HEK293 (cell line): ENCODE measurements around the gene ELF3.

ENCODE experiments used
- GLI4 ChIP-seq: fragments of 450-650 bp; formaldehyde crosslinking; IDR thresholded peaks from 2 replicates; pipeline ENCODE4 v1.5.1; 2016; ENCODE audit warnings: missing biosample characterization, missing genetic modification characterization
- KLF16 ChIP-seq: fragments of 450-650 bp; formaldehyde crosslinking; IDR thresholded peaks from 2 replicates; pipeline ENCODE4 v1.5.1; 2017; ENCODE audit warnings: missing biosample characterization, missing genetic modification characterization
- ZBTB8A ChIP-seq: fragments of 450-650 bp; formaldehyde crosslinking; IDR thresholded peaks from 2 replicates; pipeline ENCODE4 v1.5.1; 2016; ENCODE audit warnings: missing biosample characterization, missing genetic modification characterization
- ZNF121 ChIP-seq: fragments of 450-650 bp; formaldehyde crosslinking; IDR thresholded peaks from 2 replicates; pipeline ENCODE4 v1.5.1; 2016; ENCODE audit warnings: missing biosample characterization, missing genetic modification characterization
- ZNF2 ChIP-seq: fragments of 450-650 bp; formaldehyde crosslinking; IDR thresholded peaks from 2 replicates; pipeline ENCODE4 v1.5.1; 2016; ENCODE audit warnings: missing biosample characterization, missing genetic modification characterization
- ZNF660 ChIP-seq: fragments of 450-650 bp; IDR thresholded peaks from 2 replicates; pipeline ENCODE4 v1.5.1; 2018; ENCODE audit warnings: missing biosample characterization, mild to moderate bottlenecking, missing genetic modification characterization
- ZNF670 ChIP-seq: fragments of 450-650 bp; formaldehyde crosslinking; IDR thresholded peaks from 2 replicates; pipeline ENCODE4 v1.5.1; 2016; ENCODE audit warnings: missing biosample characterization, missing genetic modification characterization, low read depth
- TF ChIP-seq, protein P1 (sequence below): fragments of 450-650 bp; formaldehyde crosslinking; IDR thresholded peaks from 2 replicates; pipeline ENCODE4 v1.5.1; 2016; ENCODE audit warnings: missing biosample characterization, missing genetic modification characterization
- TF ChIP-seq, protein P2 (sequence below): fragments of 450-650 bp; formaldehyde crosslinking; IDR thresholded peaks from 2 replicates; pipeline ENCODE4 v1.5.1; 2016; ENCODE audit warnings: missing biosample characterization, missing genetic modification characterization, borderline replicate concordance
- TF ChIP-seq, protein P3 (sequence below): fragments of 450-650 bp; formaldehyde crosslinking; IDR thresholded peaks from 2 replicates; pipeline ENCODE4 v1.5.1; 2016; ENCODE audit warnings: missing biosample characterization, missing genetic modification characterization

DNA sequence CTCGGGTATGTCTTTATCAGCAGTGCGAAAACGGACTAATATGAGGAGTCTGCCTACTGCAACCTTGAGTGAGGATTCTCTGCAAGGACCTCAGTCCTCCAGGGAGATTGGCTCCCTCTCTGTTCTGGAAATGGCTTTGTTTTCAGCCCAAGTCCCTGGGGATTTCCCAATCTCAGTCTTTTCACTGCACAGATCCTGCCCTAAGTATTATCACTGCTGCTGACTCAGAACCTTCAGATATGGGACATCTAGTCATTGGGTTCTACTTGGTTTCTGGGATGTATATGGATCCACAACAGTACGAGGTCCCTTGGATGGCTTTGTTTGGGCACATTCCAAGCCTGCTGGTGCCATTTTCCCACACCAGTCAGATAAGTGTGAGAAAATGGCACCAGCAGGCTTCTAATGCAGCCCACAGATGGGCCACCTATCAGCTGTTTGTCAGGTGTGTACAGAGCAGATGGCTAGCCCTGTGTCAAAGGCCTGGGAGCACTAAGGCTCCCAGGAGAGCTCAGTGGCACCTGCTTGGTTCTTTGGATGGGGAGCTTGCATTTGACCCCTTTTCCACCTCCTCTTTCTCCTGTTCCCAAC is 27.4 kb downstream of the ELF3 start:
- TF ChIP-seq, protein P1, sequence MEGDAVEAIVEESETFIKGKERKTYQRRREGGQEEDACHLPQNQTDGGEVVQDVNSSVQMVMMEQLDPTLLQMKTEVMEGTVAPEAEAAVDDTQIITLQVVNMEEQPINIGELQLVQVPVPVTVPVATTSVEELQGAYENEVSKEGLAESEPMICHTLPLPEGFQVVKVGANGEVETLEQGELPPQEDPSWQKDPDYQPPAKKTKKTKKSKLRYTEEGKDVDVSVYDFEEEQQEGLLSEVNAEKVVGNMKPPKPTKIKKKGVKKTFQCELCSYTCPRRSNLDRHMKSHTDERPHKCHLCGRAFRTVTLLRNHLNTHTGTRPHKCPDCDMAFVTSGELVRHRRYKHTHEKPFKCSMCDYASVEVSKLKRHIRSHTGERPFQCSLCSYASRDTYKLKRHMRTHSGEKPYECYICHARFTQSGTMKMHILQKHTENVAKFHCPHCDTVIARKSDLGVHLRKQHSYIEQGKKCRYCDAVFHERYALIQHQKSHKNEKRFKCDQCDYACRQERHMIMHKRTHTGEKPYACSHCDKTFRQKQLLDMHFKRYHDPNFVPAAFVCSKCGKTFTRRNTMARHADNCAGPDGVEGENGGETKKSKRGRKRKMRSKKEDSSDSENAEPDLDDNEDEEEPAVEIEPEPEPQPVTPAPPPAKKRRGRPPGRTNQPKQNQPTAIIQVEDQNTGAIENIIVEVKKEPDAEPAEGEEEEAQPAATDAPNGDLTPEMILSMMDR (tag by site-specific recombination), result no peak
- TF ChIP-seq, protein P2, sequence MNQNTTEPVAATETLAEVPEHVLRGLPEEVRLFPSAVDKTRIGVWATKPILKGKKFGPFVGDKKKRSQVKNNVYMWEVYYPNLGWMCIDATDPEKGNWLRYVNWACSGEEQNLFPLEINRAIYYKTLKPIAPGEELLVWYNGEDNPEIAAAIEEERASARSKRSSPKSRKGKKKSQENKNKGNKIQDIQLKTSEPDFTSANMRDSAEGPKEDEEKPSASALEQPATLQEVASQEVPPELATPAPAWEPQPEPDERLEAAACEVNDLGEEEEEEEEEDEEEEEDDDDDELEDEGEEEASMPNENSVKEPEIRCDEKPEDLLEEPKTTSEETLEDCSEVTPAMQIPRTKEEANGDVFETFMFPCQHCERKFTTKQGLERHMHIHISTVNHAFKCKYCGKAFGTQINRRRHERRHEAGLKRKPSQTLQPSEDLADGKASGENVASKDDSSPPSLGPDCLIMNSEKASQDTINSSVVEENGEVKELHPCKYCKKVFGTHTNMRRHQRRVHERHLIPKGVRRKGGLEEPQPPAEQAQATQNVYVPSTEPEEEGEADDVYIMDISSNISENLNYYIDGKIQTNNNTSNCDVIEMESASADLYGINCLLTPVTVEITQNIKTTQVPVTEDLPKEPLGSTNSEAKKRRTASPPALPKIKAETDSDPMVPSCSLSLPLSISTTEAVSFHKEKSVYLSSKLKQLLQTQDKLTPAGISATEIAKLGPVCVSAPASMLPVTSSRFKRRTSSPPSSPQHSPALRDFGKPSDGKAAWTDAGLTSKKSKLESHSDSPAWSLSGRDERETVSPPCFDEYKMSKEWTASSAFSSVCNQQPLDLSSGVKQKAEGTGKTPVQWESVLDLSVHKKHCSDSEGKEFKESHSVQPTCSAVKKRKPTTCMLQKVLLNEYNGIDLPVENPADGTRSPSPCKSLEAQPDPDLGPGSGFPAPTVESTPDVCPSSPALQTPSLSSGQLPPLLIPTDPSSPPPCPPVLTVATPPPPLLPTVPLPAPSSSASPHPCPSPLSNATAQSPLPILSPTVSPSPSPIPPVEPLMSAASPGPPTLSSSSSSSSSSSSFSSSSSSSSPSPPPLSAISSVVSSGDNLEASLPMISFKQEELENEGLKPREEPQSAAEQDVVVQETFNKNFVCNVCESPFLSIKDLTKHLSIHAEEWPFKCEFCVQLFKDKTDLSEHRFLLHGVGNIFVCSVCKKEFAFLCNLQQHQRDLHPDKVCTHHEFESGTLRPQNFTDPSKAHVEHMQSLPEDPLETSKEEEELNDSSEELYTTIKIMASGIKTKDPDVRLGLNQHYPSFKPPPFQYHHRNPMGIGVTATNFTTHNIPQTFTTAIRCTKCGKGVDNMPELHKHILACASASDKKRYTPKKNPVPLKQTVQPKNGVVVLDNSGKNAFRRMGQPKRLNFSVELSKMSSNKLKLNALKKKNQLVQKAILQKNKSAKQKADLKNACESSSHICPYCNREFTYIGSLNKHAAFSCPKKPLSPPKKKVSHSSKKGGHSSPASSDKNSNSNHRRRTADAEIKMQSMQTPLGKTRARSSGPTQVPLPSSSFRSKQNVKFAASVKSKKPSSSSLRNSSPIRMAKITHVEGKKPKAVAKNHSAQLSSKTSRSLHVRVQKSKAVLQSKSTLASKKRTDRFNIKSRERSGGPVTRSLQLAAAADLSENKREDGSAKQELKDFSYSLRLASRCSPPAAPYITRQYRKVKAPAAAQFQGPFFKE (tag by site-specific recombination), result no peak
- TF ChIP-seq KLF16 (tag by site-specific recombination) (no peak), ZNF2 (no peak), ZNF670 (tag by site-specific recombination) (no peak), ZBTB8A (tag by site-specific recombination) (no peak), ZNF121 (tag by site-specific recombination) (no peak), GLI4 (tag by site-specific recombination) (no peak), ZNF660 (tag by site-specific recombination) (no peak)
- TF ChIP-seq, protein P3, sequence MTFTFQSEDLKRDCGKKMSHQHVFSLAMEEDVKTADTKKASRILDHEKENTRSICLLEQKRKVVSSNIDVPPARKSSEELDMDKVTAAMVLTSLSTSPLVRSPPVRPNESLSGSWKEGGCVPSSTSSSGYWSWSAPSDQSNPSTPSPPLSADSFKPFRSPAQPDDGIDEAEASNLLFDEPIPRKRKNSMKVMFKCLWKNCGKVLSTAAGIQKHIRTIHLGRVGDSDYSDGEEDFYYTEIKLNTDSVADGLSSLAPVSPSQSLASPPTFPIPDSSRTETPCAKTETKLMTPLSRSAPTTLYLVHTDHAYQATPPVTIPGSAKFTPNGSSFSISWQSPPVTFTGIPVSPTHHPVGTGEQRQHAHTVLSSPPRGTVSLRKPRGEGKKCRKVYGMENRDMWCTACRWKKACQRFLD (tag by site-specific recombination), result no peak
